Esophagus (tissue), 2 donors: ENCODE measurements around the gene HOXD1. TPM values are rescaled to one million over a fixed set of nuclear protein-coding genes. Genes with fewer than 3 reads are reported as not detected.

Experiments used
- H3K27ac ChIP-seq, 2 donors: one replicate each; pipeline ENCODE4 v1.5.1; 2013; ENCODE audit warnings: low read depth in 2 of 2, mild to moderate bottlenecking in 2 of 2, inconsistent platforms in 1 of 2, low read length in 1 of 2, moderate library complexity in 1 of 2
- H3K27me3 ChIP-seq, 2 donors: one replicate each; pipeline ENCODE4 v1.6.1; 2013; ENCODE audit warnings: low read length in 2 of 2, control low read depth in 1 of 2, mild to moderate bottlenecking in 1 of 2; ENCODE audit not compliant: insufficient read depth in 2 of 2, control insufficient read depth in 1 of 2
- H3K36me3 ChIP-seq, 2 donors: one replicate each; pipeline ENCODE4 v1.6.1; 2013; ENCODE audit warnings: low read length in 1 of 2; ENCODE audit not compliant: control insufficient read depth in 2 of 2, insufficient read depth in 2 of 2
- H3K4me1 ChIP-seq, 2 donors: one replicate each; pipeline ENCODE4 v1.6.1; 2013; ENCODE audit warnings: low read length in 1 of 2; ENCODE audit not compliant: control insufficient read depth in 2 of 2, insufficient read depth in 2 of 2
- H3K4me3 ChIP-seq, 2 donors: one replicate each; pipeline ENCODE4 v1.5.1; 2013; ENCODE audit warnings: low read length in 2 of 2, mild to moderate bottlenecking in 2 of 2, low read depth in 1 of 2, moderate library complexity in 1 of 2
- H3K9me3 ChIP-seq, 2 donors: one replicate each; pipeline ENCODE4 v1.6.1; 2013; ENCODE audit warnings: mild to moderate bottlenecking in 2 of 2, low read depth in 1 of 2, low read length in 1 of 2, moderate library complexity in 1 of 2; ENCODE audit not compliant: control insufficient read depth in 2 of 2, insufficient read depth in 1 of 2
- WGBS, 2 donors: extraction: QIAGEN DNeasy Blood & Tissue Kit; methylation state at CpG; one replicate each; pipeline ENCODE4 v1.1.7; 2013; 5-methylcytosine and 5-hydroxymethylcytosine counted together
- polyA plus RNA-seq, 2 donors: library from polyadenylated mRNA; stranded (reverse); fragments of 200-250 nt; gene quantifications; one replicate each; pipeline ENCODE4 v1.2.3, GENCODE V29; 2013
- donor health status: healthy with polysubstance abuse.
- donor health status: Bipolar disorder and iron deficiency.

Gene HOXD1
- polyA plus RNA-seq, 2 donors: 0.21 to 0.43 TPM

DNA sequence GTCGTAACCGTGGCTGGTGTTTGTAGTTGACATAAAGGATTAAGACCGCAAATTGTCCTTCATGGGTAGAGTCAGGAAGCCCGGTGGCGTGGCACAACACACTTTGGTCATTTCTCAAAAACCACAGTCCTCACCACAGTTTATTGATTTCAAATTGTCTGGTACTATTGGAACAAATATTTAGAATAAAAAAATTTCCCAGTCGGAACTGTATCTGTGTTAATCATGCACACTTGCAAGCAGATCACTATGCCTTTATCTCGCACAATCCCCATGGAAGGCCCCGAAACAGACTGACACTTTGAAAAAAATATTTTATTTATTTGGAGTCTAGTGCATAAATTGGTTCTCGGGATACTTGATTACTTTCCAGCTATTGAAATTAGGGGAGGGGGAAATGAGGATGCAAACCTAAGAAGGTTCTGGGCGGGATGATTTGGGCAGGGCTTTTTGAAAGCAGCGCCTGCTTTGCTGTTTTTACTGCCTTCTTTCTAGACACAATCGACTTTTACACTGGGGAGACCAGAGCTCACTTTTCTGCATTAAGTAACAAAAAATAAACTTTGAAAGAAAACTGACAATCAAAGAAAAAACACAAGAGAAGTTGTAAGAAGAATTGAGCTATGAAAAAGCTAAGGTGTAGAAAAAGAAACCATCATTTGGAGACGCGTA, 15.4 kb upstream of the HOXD1 start:
- Histone ChIP-seq H3K27ac (no peak overlapping the region), H3K36me3 (no peaks in the 10 kb centered on the region), H3K4me3 (no peak overlapping the region), H3K9me3 (peaks cover 3 to 8% of the 10 kb centered on the region in 2 donors), H3K27me3 (peaks cover 20 to 22% of the 10 kb centered on the region in 2 donors), H3K4me1 (peaks cover 6 to 8% of the 10 kb centered on the region in 2 donors)
- 34 to 42% methylated on average over 14 of the region's 14 CpGs for WGBS, 2 donors

- Histone ChIP-seq H3K36me3 (no peaks in the 10 kb centered on the region), H3K27ac (no peak overlapping the region), H3K4me1 (peaks cover 9 to 13% of the 10 kb centered on the region in 2 donors), H3K4me3 (no peak overlapping the region), H3K27me3 (peaks cover 22 to 23% of the 10 kb centered on the region in 2 donors), H3K9me3 (peaks cover 6 to 8% of the 10 kb centered on the region in 2 donors)
- 12 to 18% methylated on average over 7 of the region's 7 CpGs for WGBS, 2 donors
Observed at GRCh38 chr2:176173567-176174381, 14.7 kb upstream of the HOXD1 start.

GRCh38 chr2:176174382-176174823, 14.1 kb upstream of the HOXD1 start:
- Histone ChIP-seq H3K4me1 (peaks cover 9 to 13% of the 10 kb centered on the region in 2 donors), H3K27ac (no peak overlapping the region), H3K36me3 (no peaks in the 10 kb centered on the region), H3K27me3 (peaks cover 22 to 27% of the 10 kb centered on the region in 2 donors), H3K9me3 (peaks cover 6 to 8% of the 10 kb centered on the region in 2 donors), H3K4me3 (no peak overlapping the region)
- WGBS, 2 donors: 12 to 17% methylated on average over 14 of the region's 14 CpGs

GRCh38 chr2:176174824-176175708, 13.4 kb upstream of the HOXD1 start:
- Histone ChIP-seq H3K27ac (no peak overlapping the region), H3K36me3 (no peaks in the 10 kb centered on the region), H3K9me3 (peaks cover 6 to 8% of the 10 kb centered on the region in 2 donors), H3K27me3 (peaks cover 22 to 28% of the 10 kb centered on the region in 2 donors), H3K4me1 (peaks cover 9 to 13% of the 10 kb centered on the region in 2 donors), H3K4me3 (no peak overlapping the region)
- WGBS, 2 donors: 25 to 36% methylated on average over 47 of the region's 47 CpGs

DNA sequence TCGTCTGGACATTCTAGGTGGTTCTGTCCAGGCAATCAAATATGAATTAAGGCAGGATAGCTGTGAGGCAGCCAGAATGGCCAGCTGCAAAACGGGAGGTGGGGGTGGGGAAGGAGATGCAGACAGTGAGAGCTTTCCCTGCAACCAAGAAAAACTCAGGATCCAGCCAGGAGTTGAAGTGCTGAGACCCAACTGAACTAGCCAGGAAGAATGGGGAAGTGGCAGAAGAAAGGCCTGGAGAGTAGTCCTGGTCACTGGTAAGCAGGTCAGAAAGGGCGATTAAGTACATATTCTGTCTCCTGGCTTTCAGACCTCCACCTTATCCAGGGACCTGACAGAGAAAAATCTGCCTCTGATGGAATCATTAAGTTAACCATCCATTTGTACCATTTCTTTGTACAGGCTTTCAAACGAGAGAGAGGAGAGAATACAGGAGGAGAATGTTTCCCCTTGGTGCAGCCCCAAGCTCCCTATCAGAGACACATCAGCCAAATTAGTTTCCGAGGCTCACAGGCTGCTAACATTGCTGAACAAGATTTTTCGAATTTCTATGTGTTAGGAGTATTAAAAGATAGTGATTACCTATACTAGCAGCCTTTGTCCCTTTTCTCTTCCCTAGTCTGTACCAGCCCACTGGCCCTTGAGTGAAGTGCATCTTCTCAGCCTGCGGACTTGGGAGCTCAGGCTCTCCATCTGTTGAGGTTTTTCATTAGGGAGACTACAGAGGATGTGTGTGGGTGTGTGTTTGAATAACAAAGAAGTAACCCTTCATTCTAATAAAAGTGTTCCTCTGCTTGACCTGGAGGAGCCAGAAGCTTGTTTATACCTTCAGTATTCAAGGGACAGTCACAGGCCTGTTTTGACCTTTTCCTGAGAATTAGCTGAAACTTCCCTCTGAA, 12.5 kb upstream of the HOXD1 start:
- 67 to 80% methylated on average over 7 of the region's 7 CpGs for WGBS, 2 donors
- peaks cover 6 to 8% of the 10 kb centered on the region in 2 donors for H3K9me3 ChIP-seq
- no peaks in the 10 kb centered on the region for H3K36me3 ChIP-seq
- H3K4me1 ChIP-seq: peaks cover 9 to 13% of the 10 kb centered on the region in 2 donors
- H3K4me3 ChIP-seq: no peak overlapping the region
- H3K27me3 ChIP-seq: peaks cover 22 to 28% of the 10 kb centered on the region in 2 donors
- no peak overlapping the region for H3K27ac ChIP-seq

DNA sequence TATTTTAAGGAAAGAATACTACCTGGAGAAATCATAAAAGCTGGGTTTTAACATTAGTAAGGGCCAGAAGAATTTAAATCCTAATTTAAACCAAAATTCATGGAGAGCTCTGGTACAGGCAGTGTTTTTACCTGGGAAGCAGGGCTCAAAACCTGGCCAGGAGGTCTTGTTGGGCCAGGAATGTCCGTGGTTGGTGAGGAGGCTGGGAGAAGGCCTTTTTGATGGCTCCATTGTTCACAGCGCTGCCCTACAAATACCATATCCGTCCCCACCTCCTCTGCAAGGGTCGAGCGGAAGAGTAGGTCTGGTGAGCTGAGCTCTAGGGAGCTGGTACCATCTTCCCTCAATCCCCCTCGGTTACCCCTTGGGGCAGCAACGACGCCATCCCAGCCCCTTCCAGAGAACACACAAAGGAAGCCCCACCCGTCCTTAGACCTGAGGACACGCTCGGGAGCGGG, 10.9 kb upstream of the HOXD1 start:
- peaks cover 7 to 17% of the 10 kb centered on the region in 2 donors for H3K27me3 ChIP-seq

DNA sequence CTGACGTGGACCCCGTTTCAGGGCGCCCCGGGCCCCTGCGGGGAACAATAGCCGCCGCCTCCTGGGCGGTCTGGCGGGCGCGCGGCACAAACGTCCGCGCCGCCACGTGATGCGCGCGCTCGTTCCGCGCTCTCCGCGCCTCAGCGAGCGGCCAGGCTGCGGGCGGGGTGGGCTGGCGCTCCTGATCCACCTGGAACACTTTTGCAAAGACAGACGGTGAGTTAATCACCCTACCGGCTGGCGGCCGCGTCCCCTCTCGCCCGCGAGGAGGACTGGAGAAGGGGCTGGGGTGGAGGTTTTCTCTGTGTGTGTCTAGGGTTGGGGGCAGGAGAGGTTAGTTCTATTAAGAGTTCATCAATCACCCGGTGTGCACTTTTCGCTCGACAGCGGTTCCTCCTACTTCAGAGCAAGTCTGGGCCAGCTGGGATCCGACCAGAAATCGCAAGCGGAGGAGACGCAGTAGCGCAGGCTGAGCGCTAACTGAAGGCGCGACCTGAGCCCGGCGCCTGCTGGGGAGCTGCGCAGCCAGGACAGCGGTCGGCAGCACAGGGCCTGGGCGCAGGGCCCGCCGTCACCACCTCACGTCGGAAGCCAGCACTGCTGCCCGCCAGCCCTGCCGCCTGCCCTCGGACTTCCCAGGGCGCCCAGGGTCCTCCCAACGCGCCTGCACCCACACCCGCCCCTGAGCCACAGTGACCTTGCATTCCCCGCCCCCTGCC, 10.3 kb upstream of the HOXD1 start:
- H3K27ac ChIP-seq: peak overlapping the region in 1 of 2 donors; percentile 6
- H3K4me3 ChIP-seq: peak overlapping the region; percentile 40 to 41
- H3K27me3 ChIP-seq: peaks cover 4 to 16% of the 10 kb centered on the region in 2 donors
- H3K9me3 ChIP-seq: peaks cover 0 to 3% of the 10 kb centered on the region in 2 donors
- no peaks in the 10 kb centered on the region for H3K36me3 ChIP-seq
- 2 to 3% methylated on average over 65 to 68 of the region's 68 CpGs for WGBS, 2 donors
- peaks cover 3 to 8% of the 10 kb centered on the region in 2 donors for H3K4me1 ChIP-seq

More for the DNA sequence above, 10.9 kb upstream of the HOXD1 start:
- H3K36me3 ChIP-seq: no peaks in the 10 kb centered on the region
- H3K4me3 ChIP-seq: peak overlapping the region; percentile 40 to 41
- 15 to 22% methylated on average over 12 of the region's 12 CpGs for WGBS, 2 donors
- H3K9me3 ChIP-seq: peaks cover 0 to 3% of the 10 kb centered on the region in 2 donors
- peaks cover 3 to 8% of the 10 kb centered on the region in 2 donors for H3K4me1 ChIP-seq
- H3K27ac ChIP-seq: no peak overlapping the region

DNA sequence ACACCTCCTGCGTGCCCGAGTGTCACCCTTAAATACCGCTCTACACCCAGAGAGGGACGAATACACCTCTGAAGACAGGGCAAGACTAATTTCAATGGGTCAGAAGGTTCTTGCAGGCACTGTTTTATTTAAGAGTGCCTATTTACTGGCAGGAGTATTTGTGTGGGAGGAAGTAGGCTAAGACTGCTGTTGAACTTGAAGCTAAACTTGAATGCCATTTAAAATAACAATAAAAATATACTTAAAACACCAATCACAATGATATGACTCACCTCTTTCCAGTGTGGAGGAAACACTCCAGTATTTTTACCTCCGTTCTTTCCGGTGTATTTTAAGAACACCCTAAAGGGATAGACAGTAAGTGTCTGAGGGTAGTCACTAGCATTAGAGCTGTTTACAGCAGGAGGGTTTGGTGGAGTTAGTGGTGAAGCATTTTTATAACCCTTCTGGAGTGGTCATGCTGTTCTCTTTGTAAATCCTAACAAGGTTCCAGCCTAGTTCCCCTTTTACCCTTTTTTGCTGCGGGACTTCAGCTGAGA, 9.6 kb upstream of the HOXD1 start:
- WGBS, 2 donors: 16 to 23% methylated on average over 7 of the region's 7 CpGs
- Histone ChIP-seq H3K36me3 (no peaks in the 10 kb centered on the region), H3K4me1 (peaks cover 3 to 8% of the 10 kb centered on the region in 2 donors), H3K27ac (no peak overlapping the region), H3K27me3 (peaks cover 4 to 16% of the 10 kb centered on the region in 2 donors), H3K4me3 (peak overlapping the region; percentile 40 to 41), H3K9me3 (peaks cover 0 to 3% of the 10 kb centered on the region in 2 donors)
